ENCODE results near the gene CCN5.

CCN5 gene

DNA sequence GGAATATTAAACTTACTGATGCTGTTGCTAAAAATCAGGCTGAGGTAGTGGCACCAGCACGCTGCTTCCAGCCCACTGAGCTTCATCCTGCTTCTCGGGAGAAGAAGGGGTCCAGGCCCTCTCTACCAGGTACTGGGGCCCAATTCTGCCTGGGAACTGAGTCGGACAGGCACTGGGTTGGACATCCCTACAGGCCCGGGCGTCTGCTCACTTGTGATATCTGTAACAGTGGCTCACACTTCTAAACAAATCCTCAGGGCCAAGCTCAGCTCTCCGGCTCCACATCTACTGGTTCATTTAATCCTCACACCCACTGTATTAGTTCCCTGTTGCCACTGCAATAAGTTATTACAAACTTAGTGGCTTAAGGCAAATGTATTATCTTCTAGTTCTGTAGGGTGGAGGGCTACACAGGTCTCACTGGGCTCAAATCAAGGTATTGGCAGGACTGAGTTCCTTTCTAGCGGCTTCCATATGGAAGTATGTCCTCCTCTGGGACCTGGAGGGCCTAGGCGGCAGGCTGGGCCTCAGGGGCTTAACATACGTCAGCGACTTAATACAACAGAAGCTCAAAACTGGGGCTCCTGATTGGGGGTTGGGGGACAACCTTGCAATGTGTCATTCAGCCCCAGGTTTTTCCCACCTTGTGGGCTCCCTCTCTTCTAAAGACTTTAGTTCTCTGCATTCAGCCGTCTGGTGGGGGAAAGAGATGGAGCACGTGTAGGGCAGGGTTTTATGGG lies 28.9 kb downstream of the CCN5 start (continued):
- TF ChIP-seq ZNF175 (tag by site-specific recombination; IDR thresholded peaks at IDR 0.05): no peak

GRCh38 chr20:44745122-44745597 lies 30.0 kb downstream of the CCN5 start:
- H3K4me1 ChIP-seq (ENCODE audit: control insufficient read depth, insufficient read depth, low read length): peaks cover 4% of the 10 kb centered on the region; the same call in 1 of the 2 replicates
- TF ChIP-seq WT1 (tag by site-specific recombination; IDR thresholded peaks at IDR 0.05) (peak; percentile 60), ZNF366 (tag by site-specific recombination; conservative IDR thresholded peaks at IDR 0.05) (peak; percentile 78), ZNF707 (tag by site-specific recombination; IDR thresholded peaks at IDR 0.05) (no peak)
- ChIA-PET CTCF (interaction anchor here (2.1 to 2.9 kb wide), 2 partner anchors 12 to 61 kb away, joined by 6 to 26 read pairs; no protein-coding TSS in a partner anchor), POLR2A (no interaction called here)
- no peaks in the 10 kb centered on the region for H3K9me3 ChIP-seq (ENCODE audit: control insufficient read depth, insufficient read depth, low read depth, low read length)
- H3K4me3 ChIP-seq (ENCODE audit: low read depth, low read length): no peak overlapping the region
- H3K27ac ChIP-seq (ENCODE audit: extremely low read depth, low read depth, low read length): no peak overlapping the region
- no peaks in the 10 kb centered on the region for H3K36me3 ChIP-seq (ENCODE audit: control insufficient read depth in 2 of 2, insufficient read depth in 1 of 2, low read length in 2 of 2)

- no peak within 1 kb of the TSS for H3K4me3 ChIP-seq (ENCODE audit: low read depth, low read length)
- no peak within 1 kb of the TSS; the same call in 1 of the 2 replicates for H3K27ac ChIP-seq (ENCODE audit: extremely low read depth, low read depth, low read length)
- ChIA-PET CTCF (interaction anchor here (2.1 to 2.9 kb wide), 3 partner anchors 8 to 62 kb away, joined by 6 to 26 read pairs (median 21); no protein-coding TSS in a partner anchor), POLR2A (no interaction called here)
- H3K4me1 ChIP-seq (ENCODE audit: control insufficient read depth, insufficient read depth, low read length): peaks cover 4% of the 10 kb centered on the region; the same call in 1 of the 2 replicates
- no peaks in the 10 kb centered on the region for H3K9me3 ChIP-seq (ENCODE audit: control insufficient read depth, insufficient read depth, low read depth, low read length)
- no peaks in the 10 kb centered on the region for H3K36me3 ChIP-seq (ENCODE audit: control insufficient read depth in 2 of 2, insufficient read depth in 1 of 2, low read length in 2 of 2)
- TF ChIP-seq ZBTB26 (tag by site-specific recombination; optimal IDR thresholded peaks at IDR 0.05): peak; percentile 32
- TF ChIP-seq, protein P1, sequence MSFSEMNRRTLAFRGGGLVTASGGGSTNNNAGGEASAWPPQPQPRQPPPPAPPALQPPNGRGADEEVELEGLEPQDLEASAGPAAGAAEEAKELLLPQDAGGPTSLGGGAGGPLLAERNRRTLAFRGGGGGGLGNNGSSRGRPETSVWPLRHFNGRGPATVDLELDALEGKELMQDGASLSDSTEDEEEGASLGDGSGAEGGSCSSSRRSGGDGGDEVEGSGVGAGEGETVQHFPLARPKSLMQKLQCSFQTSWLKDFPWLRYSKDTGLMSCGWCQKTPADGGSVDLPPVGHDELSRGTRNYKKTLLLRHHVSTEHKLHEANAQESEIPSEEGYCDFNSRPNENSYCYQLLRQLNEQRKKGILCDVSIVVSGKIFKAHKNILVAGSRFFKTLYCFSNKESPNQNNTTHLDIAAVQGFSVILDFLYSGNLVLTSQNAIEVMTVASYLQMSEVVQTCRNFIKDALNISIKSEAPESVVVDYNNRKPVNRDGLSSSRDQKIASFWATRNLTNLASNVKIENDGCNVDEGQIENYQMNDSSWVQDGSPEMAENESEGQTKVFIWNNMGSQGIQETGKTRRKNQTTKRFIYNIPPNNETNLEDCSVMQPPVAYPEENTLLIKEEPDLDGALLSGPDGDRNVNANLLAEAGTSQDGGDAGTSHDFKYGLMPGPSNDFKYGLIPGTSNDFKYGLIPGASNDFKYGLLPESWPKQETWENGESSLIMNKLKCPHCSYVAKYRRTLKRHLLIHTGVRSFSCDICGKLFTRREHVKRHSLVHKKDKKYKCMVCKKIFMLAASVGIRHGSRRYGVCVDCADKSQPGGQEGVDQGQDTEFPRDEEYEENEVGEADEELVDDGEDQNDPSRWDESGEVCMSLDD (tag by site-specific recombination; IDR thresholded peaks at IDR 0.05): no peak
Measured at GRCh38 chr20:44745598-44746366, 30.6 kb downstream of the CCN5 start, which contains the start of gene KCNK15. Gene KCNK15 (plus strand): TSS chr20:44745865. CDS start chr20:44745911, 46 bp downstream.

GRCh38 chr20:44746367-44747165 lies 31.4 kb downstream of the CCN5 start:
- Histone ChIP-seq H3K27ac (ENCODE audit: extremely low read depth, low read depth, low read length) (peak overlapping the region; percentile 24; the same call in 1 of the 2 replicates), H3K4me3 (ENCODE audit: low read depth, low read length) (no peak overlapping the region), H3K4me1 (ENCODE audit: control insufficient read depth, insufficient read depth, low read length) (peaks cover 4% of the 10 kb centered on the region; the same call in 1 of the 2 replicates), H3K9me3 (ENCODE audit: control insufficient read depth, insufficient read depth, low read depth, low read length) (no peaks in the 10 kb centered on the region), H3K36me3 (ENCODE audit: control insufficient read depth in 2 of 2, insufficient read depth in 1 of 2, low read length in 2 of 2) (no peaks in the 10 kb centered on the region)
- POLR2A ChIA-PET: no interaction called here
- CTCF ChIA-PET: interaction anchor here (0.6 to 3.7 kb wide), 23 partner anchors 9 to 363 kb away, joined by 3 to 26 read pairs (median 4); no protein-coding TSS in a partner anchor
- TF ChIP-seq GLIS2 (tag by site-specific recombination; IDR thresholded peaks at IDR 0.05) (no peak), ZNF121 (tag by site-specific recombination; IDR thresholded peaks at IDR 0.05) (no peak), ZNF610 (tag by site-specific recombination; IDR thresholded peaks at IDR 0.05; ENCODE audit: borderline replicate concordance) (no peak), ZNF335 (tag by site-specific recombination; conservative IDR thresholded peaks at IDR 0.05) (no peak), ZNF660 (tag by site-specific recombination; IDR thresholded peaks at IDR 0.05) (no peak), ZNF707 (tag by site-specific recombination; IDR thresholded peaks at IDR 0.05) (no peak), ZNF394 (tag by site-specific recombination; IDR thresholded peaks at IDR 0.05; ENCODE audit: borderline replicate concordance) (no peak), ZNF391 (tag by site-specific recombination; IDR thresholded peaks at IDR 0.05; ENCODE audit: borderline replicate concordance, low read depth) (no peak)
- TF ChIP-seq, protein P2, sequence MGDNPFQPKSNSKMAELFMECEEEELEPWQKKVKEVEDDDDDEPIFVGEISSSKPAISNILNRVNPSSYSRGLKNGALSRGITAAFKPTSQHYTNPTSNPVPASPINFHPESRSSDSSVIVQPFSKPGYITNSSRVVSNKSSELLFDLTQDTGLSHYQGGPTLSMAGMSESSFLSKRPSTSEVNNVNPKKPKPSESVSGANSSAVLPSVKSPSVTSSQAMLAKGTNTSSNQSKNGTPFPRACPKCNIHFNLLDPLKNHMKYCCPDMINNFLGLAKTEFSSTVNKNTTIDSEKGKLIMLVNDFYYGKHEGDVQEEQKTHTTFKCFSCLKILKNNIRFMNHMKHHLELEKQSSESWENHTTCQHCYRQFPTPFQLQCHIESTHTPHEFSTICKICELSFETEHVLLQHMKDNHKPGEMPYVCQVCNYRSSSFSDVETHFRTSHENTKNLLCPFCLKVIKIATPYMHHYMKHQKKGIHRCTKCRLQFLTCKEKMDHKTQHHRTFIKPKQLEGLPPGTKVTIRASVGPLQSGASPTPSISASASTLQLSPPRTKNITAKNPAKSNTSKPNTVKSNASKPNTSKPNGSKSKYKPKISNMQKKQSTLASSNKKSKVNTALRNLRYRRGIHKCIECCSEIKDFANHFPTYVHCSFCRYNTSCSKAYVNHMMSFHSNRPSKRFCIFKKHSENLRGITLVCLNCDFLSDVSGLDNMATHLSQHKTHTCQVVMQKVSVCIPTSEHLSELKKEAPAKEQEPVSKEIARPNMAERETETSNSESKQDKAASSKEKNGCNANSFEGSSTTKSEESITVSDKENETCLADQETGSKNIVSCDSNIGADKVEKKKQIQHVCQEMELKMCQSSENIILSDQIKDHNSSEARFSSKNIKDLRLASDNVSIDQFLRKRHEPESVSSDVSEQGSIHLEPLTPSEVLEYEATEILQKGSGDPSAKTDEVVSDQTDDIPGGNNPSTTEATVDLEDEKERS (tag by site-specific recombination; IDR thresholded peaks at IDR 0.05): no peak
- TF ChIP-seq, protein P3, sequence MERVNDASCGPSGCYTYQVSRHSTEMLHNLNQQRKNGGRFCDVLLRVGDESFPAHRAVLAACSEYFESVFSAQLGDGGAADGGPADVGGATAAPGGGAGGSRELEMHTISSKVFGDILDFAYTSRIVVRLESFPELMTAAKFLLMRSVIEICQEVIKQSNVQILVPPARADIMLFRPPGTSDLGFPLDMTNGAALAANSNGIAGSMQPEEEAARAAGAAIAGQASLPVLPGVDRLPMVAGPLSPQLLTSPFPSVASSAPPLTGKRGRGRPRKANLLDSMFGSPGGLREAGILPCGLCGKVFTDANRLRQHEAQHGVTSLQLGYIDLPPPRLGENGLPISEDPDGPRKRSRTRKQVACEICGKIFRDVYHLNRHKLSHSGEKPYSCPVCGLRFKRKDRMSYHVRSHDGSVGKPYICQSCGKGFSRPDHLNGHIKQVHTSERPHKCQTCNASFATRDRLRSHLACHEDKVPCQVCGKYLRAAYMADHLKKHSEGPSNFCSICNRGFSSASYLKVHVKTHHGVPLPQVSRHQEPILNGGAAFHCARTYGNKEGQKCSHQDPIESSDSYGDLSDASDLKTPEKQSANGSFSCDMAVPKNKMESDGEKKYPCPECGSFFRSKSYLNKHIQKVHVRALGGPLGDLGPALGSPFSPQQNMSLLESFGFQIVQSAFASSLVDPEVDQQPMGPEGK (tag by site-specific recombination; IDR thresholded peaks at IDR 0.05): peak; percentile 43
